ENCODE measurements around the gene IFI27.

DNA sequence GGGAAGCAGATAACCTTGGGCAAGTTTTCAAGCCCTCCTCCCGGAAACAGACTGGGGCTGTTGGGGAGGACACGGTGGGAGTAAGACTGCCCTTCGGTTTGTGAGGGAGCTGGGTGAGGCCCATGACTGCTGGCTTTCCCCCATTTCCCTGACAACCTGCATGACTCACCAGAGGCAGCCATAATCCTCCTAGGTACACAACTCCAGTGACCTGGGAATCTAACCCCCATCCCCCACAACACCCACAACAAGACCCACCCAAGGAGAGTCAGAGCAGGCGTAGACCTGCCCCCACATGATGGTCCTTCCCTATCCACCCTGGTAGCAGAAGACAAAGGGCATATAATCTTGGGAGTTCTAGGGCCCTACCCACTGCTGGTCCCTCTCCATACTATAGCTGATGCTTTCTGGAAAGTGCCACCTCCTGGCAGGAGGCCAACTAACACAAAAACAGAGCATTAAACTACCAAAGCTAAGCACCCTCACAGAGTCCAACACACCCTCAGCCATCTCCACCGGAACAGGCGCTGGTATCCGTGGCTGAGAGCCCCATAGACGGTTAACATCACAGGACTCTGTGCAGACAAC lies 44.4 kb upstream of the IFI27 start:
- TF ChIP-seq, protein P1, sequence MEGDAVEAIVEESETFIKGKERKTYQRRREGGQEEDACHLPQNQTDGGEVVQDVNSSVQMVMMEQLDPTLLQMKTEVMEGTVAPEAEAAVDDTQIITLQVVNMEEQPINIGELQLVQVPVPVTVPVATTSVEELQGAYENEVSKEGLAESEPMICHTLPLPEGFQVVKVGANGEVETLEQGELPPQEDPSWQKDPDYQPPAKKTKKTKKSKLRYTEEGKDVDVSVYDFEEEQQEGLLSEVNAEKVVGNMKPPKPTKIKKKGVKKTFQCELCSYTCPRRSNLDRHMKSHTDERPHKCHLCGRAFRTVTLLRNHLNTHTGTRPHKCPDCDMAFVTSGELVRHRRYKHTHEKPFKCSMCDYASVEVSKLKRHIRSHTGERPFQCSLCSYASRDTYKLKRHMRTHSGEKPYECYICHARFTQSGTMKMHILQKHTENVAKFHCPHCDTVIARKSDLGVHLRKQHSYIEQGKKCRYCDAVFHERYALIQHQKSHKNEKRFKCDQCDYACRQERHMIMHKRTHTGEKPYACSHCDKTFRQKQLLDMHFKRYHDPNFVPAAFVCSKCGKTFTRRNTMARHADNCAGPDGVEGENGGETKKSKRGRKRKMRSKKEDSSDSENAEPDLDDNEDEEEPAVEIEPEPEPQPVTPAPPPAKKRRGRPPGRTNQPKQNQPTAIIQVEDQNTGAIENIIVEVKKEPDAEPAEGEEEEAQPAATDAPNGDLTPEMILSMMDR (IDR thresholded peaks at IDR 0.05; ENCODE audit: poor library complexity): no peak
- no peak for TF ChIP-seq EZH2phosphoT487 (IDR thresholded peaks at IDR 0.05; ENCODE audit: low read depth, severe bottlenecking, unreplicated experiment)
- no peak for TF ChIP-seq EZH2 (IDR thresholded peaks at IDR 0.05; ENCODE audit: borderline replicate concordance)

Measured in hepatocyte (in vitro differentiated cells).